ENCODE data around the gene FBXO30.
A peak's percentile ranks its signal among the peaks of the same experiment; 100 is the strongest.

Gene FBXO30, protein sequence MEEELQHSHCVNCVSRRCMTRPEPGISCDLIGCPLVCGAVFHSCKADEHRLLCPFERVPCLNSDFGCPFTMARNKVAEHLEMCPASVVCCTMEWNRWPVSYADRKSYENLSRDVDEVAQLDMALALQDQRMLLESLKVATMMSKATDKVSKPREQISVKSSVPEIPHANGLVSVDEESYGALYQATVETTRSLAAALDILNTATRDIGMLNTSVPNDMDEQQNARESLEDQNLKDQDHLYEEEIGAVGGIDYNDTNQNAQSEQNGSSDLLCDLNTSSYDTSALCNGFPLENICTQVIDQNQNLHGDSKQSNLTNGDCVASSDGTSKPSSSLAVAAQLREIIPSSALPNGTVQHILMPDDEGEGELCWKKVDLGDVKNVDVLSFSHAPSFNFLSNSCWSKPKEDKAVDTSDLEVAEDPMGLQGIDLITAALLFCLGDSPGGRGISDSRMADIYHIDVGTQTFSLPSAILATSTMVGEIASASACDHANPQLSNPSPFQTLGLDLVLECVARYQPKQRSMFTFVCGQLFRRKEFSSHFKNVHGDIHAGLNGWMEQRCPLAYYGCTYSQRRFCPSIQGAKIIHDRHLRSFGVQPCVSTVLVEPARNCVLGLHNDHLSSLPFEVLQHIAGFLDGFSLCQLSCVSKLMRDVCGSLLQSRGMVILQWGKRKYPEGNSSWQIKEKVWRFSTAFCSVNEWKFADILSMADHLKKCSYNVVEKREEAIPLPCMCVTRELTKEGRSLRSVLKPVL

DNA sequence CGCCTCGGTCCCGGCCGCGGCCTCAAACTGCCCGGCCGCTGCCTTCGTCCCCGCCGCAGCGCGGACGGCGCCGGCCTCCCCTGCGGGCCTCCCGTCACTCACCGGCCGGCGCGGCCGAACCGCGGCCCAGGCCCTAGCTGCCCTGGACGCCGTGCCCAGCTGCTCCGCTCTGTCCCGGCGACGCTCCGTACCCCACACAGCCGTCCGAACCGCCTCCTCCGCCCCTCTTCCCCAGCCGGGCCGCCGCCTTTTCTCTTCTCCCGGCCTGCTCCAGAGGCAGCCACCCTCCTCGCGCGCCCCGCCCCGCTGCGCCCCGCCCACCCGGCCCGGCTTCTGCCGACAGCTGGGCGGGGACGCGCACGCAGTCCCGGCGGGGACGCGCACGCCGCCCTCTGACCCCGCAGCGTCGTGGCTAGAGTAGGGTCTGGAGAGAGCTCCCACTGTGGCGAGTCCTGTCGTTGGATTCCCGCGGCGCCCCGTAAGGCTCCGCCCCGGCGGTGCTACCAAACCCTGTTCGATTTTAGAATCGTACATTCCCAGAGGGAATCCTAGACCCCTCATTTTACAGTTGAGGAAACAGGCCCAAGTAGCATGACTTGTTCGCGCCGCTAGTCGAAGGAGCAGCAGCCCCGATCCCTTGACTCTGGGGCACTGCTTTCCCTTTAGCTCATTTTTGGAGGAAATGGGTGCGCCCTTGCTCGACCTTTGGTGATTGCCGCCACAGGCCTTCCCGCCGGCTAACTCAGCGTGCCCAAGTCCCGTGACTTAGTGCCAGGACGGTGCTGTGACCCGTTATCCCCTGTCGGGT is at the start of gene FBXO30:
Gene FBXO30, minus strand, starts transcription at position 295 of the 808 bp plus-strand sequence. CDS start 8,390 bp downstream, outside the sequence.
- peak; percentile 90 for DNase-seq

GRCh38 chr6:145863988-145864616 is 49.5 kb upstream of the FBXO30 start:
- DNase-seq = no peak

GRCh38 chr6:145863366-145863765 is 48.8 kb upstream of the FBXO30 start:
- no peak for DNase-seq

DNA sequence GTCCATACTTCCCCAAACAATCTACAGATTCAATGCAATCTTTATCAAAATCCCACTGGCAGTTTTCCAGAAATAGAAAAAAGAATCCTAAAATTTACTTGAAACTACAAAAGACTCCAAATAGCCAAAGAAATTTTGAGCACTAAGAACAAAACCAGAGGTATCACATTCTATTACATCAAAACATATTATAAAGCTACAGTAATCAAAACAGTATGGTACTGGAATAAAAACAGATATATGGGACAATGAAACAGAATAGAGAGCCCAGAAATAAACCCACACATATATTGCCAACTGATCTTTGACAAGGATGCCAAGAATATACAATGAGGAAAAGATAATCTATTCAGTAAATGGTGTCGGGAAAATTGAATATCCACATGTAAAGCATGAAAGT is 46.0 kb upstream of the FBXO30 start:
- no peak for DNase-seq

- DNase-seq = no peak
Measured at GRCh38 chr6:145850671-145851070, 36.1 kb upstream of the FBXO30 start.

GRCh38 chr6:145848541-145848940 is 33.9 kb upstream of the FBXO30 start:
- no peak for DNase-seq

- DNase-seq = no peak
Measured at GRCh38 chr6:145845557-145845956, 31.0 kb upstream of the FBXO30 start.

- no peak for DNase-seq
Measured at GRCh38 chr6:145844933-145845540, 30.4 kb upstream of the FBXO30 start.

- no peak for DNase-seq
Measured at GRCh38 chr6:145842693-145843546, 28.3 kb upstream of the FBXO30 start.

DNA sequence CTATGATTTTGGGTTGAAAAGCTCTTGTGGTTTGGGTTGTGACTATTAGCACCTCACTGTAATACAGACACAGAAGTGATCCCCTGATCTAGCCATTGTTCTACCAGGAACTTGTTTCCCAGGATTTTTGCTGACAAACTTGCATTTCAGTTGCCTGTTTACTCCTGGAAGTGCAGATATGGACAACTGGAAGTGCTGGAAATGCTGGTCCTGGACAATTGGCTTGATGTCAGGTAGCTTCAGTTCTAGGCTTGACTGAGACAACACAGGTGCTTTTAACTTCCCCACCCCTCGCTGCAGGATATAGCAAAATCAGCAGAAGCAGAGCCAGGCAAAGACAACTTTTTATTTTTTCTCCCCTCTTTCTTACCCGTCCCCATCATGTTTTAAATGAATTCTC is 27.1 kb upstream of the FBXO30 start:
- DNase-seq = no peak

- no peak for DNase-seq
Measured at GRCh38 chr6:145839653-145840052, 25.1 kb upstream of the FBXO30 start.

DNA sequence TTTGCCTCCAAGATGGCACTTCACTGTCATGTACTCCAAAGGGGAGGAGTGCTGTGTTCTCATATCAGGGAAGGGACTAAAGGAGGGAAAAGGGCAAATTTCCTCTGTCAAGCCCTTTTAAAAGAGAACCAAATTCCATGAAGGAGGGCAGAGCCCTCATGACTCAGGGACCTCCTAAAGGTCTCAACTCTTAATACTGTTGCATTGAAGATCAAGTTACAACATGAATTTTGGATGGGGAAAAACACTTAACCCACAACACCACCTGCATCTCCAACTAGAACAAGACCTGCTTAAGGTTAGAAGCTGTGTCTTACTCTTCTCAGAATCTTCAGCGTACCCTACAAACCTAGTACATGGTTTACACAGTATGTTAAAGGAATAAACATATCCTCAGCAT is 23.7 kb upstream of the FBXO30 start:
- no peak for DNase-seq

- DNase-seq = no peak
Measured at GRCh38 chr6:145836772-145837171, 22.2 kb upstream of the FBXO30 start.

DNA sequence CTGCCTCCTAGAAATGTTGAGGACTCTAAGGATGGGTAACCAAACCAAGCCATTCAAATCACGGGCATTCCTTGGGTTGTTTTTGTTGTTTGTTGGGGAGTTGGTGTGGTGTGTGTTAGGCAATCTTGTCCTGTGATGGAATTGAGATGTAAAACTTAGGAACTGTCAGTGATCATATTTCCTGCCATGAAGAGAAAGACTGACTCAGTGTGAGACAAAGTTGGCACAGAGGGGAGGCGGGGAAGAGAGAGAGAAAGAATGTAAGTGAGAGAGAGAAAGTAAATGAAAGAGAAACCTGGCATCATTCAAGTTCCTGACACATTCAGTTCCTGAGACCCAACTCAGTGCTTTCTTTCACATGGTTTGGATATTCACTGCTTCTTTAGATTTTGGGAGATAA is 21.6 kb upstream of the FBXO30 start:
- no peak for DNase-seq

GRCh38 chr6:145830612-145831011 is 16.0 kb upstream of the FBXO30 start:
- DNase-seq = no peak

GRCh38 chr6:145829950-145830349 is 15.4 kb upstream of the FBXO30 start:
- DNase-seq = no peak

- DNase-seq = no peak
Measured at GRCh38 chr6:145829102-145829501, 14.5 kb upstream of the FBXO30 start.

GRCh38 chr6:145824344-145824743 is 9.7 kb upstream of the FBXO30 start:
- no peak for DNase-seq

DNA sequence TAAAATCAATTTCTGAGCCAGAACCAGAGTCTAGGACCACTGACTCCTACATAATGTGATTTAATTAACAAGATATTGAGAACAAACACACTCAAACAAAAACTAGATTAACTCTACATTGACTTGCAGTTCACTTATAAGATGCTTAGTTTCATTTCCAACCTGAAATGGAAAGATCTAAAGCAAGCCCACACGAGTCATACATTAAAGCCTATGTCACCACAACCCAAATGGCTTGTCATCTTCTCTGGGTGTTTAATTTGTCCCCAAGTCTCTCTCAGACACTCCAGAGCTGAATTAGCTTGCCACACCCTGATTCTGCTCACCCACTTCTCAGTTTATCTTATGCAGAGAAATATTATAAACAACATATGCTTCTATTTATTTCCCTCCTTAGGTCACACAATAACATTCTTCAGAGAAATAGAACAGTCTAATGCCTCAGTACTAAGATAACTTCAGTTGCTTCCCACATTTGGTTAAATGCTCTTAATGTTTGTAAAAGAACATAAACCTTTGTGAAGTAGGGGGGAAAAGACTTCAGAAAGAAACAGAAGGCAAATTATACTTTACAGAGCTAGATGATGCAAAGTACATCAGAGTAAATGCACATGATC is 8.8 kb upstream of the FBXO30 start:
- DNase-seq = no peak

- no peak for DNase-seq
Measured at GRCh38 chr6:145822456-145822855, 7.9 kb upstream of the FBXO30 start.

- DNase-seq = no peak
Measured at GRCh38 chr6:145819994-145820393, 5.4 kb upstream of the FBXO30 start.

Data from activated CD4-positive, CD25-positive, alpha-beta regulatory T cell treated with anti-CD3 and anti-CD28 coated beads, Interleukin-2, amount 50 U/mL, for 72 hours (primary cell).